Natural killer cell (primary cell): ENCODE results near the gene SNAPC2. TPM values are rescaled to one million over a fixed set of nuclear protein-coding genes. Genes with fewer than 3 reads are reported as not detected.

Source experiments
- ATAC-seq, 3 donors: fragments of 150-1000 bp in 2 of 3; fragments of 200-7000 bp in 1 of 3; cut with Tn5 transposase; 1 replicate in 1 of 3; 2 replicates in 2 of 3; pipeline ENCODE4 v1.10.0; 2021; ENCODE audit warnings: mild to moderate bottlenecking in 2 of 3, moderate library complexity in 2 of 3
- DNase-seq, 2 donors: peaks; one replicate each; pipeline versions ENCODE4 v3.0.0 to v3.0.0-alpha.2; 2013 to 2021; ENCODE audit warnings: mixed read lengths in 1 of 2
- H3K27ac ChIP-seq: one replicate; pipeline ENCODE4 v1.5.1; 2013; ENCODE audit warnings: mild to moderate bottlenecking, low read length
- H3K27me3 ChIP-seq: one replicate; pipeline ENCODE4 v1.6.1; 2013; ENCODE audit warnings: low read length; ENCODE audit not compliant: control insufficient read depth, insufficient read depth
- H3K36me3 ChIP-seq: one replicate; pipeline ENCODE4 v1.6.1; 2013; ENCODE audit warnings: low read length; ENCODE audit not compliant: control insufficient read depth, insufficient read depth
- H3K4me1 ChIP-seq: one replicate; pipeline ENCODE4 v1.6.1; 2013; ENCODE audit warnings: low read length; ENCODE audit not compliant: control insufficient read depth, insufficient read depth
- H3K4me3 ChIP-seq: one replicate; pipeline ENCODE4 v1.5.1; 2013; ENCODE audit warnings: low read length
- H3K9me3 ChIP-seq: one replicate; pipeline ENCODE4 v1.6.1; 2013; ENCODE audit warnings: low read length; ENCODE audit not compliant: control insufficient read depth, insufficient read depth
- H3K27ac Mint-ChIP-seq, 2 donors: one replicate each; pipeline ENCODE4 v1.8.0; 2022; ENCODE audit warnings: mild to moderate bottlenecking in 2 of 2, mixed read lengths in 2 of 2, moderate library complexity in 1 of 2
- H3K27me3 Mint-ChIP-seq, 2 donors: one replicate each; pipeline ENCODE4 v1.8.0; 2022; ENCODE audit warnings: low read depth in 2 of 2, mixed read lengths in 2 of 2
- H3K36me3 Mint-ChIP-seq: one replicate; pipeline ENCODE4 v1.8.0; 2022; ENCODE audit warnings: mixed read lengths
- H3K4me1 Mint-ChIP-seq, 2 donors: one replicate each; pipeline ENCODE4 v1.8.0; 2022; ENCODE audit warnings: mixed read lengths in 2 of 2
- H3K4me3 Mint-ChIP-seq: one replicate; pipeline ENCODE4 v1.8.0; 2022; ENCODE audit warnings: mild to moderate bottlenecking, moderate library complexity, mixed read lengths
- H3K9me3 Mint-ChIP-seq, 2 donors: one replicate each; pipeline ENCODE4 v1.8.0; 2022; ENCODE audit warnings: mixed read lengths in 2 of 2
- CTCF ChIP-seq: fragments of 200-600 bp; IDR thresholded peaks from one replicate; pipeline ENCODE4 v1.8.0; 2022; ENCODE audit warnings: antibody characterized with exemption
- WGBS: methylation state at CpG from one replicate; pipeline ENCODE4 v1.1.7; 2013; ENCODE audit warnings: missing lambda C conversion rate; ENCODE audit not compliant: insufficient coverage; 5-methylcytosine and 5-hydroxymethylcytosine counted together
- intact Hi-C: fragments of 100-400 bp; cut with micrococcal nuclease; formaldehyde crosslinking; loops from one replicate; pipeline ENCODE4 v1.14.2; 2022
- total RNA-seq, 4 donors: library from RNA; stranded (reverse); fragments of 120-200 nt in 1 of 4; gene quantifications; one replicate each; pipeline versions ENCODE4 v1.2.3 to v1.2.4, GENCODE V29; 2013 to 2022

Gene SNAPC2
- total RNA-seq, 3 donors from 2014 or later (not counting 1 experiment from before 2014, with no cell fraction given), result 22.1 to 32.4 (median 27.1) TPM

- WGBS, result 93% methylated on average over 19 of the region's 19 CpGs
- H3K36me3 ChIP-seq, result peaks cover 17% of the 10 kb centered on the region
- intact Hi-C loops, result loop anchor here (2.0 kb wide), 1 partner anchor 13 kb away; no protein-coding TSS in a partner anchor
- no peak overlapping the region for H3K4me3 ChIP-seq
- H3K27ac Mint-ChIP-seq, result peak overlapping the region; percentile 98 to 100
- DNase-seq (no peak), ATAC-seq (no peak)
- H3K9me3 ChIP-seq, result no peaks in the 10 kb centered on the region
- H3K27ac ChIP-seq, result no peak overlapping the region
- H3K36me3 Mint-ChIP-seq, result peaks cover 6% of the 10 kb centered on the region
- peak overlapping the region; percentile 25 for H3K4me3 Mint-ChIP-seq
- TF ChIP-seq CTCF, result no peak
- H3K4me1 ChIP-seq, result peaks cover 20% of the 10 kb centered on the region
- H3K9me3 Mint-ChIP-seq, result no peaks in the 10 kb centered on the region
- no peaks in the 10 kb centered on the region for H3K27me3 ChIP-seq
- peaks cover 0 to 4% of the 10 kb centered on the region in 2 donors for H3K27me3 Mint-ChIP-seq
- H3K4me1 Mint-ChIP-seq, result peaks cover 15 to 35% of the 10 kb centered on the region in 2 donors
These were observed 21.9 kb downstream of the SNAPC2 start for GRCh38 chr19:7941895-7942596.

GRCh38 chr19:7942981-7943443, 22.9 kb downstream of the SNAPC2 start:
- Histone ChIP-seq H3K4me3 (peak overlapping the region; percentile 91), H3K9me3 (no peaks in the 10 kb centered on the region), H3K4me1 (peaks cover 20% of the 10 kb centered on the region), H3K27ac (peak overlapping the region; percentile 97), H3K27me3 (no peaks in the 10 kb centered on the region), H3K36me3 (peaks cover 12% of the 10 kb centered on the region)
- Mint-ChIP-seq H3K4me3 (peak overlapping the region; percentile 95), H3K36me3 (peaks cover 6% of the 10 kb centered on the region), H3K4me1 (peaks cover 15 to 35% of the 10 kb centered on the region in 2 donors), H3K9me3 (no peaks in the 10 kb centered on the region), H3K27me3 (peaks cover 0 to 4% of the 10 kb centered on the region in 2 donors), H3K27ac (peak overlapping the region; percentile 98 to 100)
- 8% methylated on average over 33 of the region's 33 CpGs for WGBS
- no peak for TF ChIP-seq CTCF
- no peak for DNase-seq
- intact Hi-C loops, result loop anchor here (1.0 to 2.0 kb wide), 3 partner anchors 14 to 59 kb away; partner anchors contain the start of gene MAP2K7
- ATAC-seq, result peak in 2 of 3 donors; percentile 2 to 3

GRCh38 chr19:7943444-7944176, 23.5 kb downstream of the SNAPC2 start, which contains the start of gene TIMM44:
Gene TIMM44, minus strand, starts transcription at chr19:7943666. Its CDS starts 15 bp downstream, at chr19:7943651.
- TF ChIP-seq CTCF, result no peak
- H3K27ac ChIP-seq, result peak within 1 kb of the TSS; percentile 97
- peaks cover 20% of the 10 kb centered on the region for H3K4me1 ChIP-seq
- ATAC-seq (peak; percentile 93 to 98 (median 94)), DNase-seq (peak; percentile 98 to 99)
- H3K36me3 Mint-ChIP-seq, result peaks cover 6% of the 10 kb centered on the region
- H3K4me3 ChIP-seq, result peak within 1 kb of the TSS; percentile 91
- peak within 1 kb of the TSS; percentile 98 to 100 for H3K27ac Mint-ChIP-seq
- peaks cover 9% of the 10 kb centered on the region for H3K36me3 ChIP-seq
- H3K4me3 Mint-ChIP-seq, result peak within 1 kb of the TSS; percentile 95
- intact Hi-C loops, result loop anchor here (1.0 to 2.0 kb wide), 5 partner anchors 15 to 310 kb away; partner anchors contain the start of gene MAP2K7
- peaks cover 15 to 34% of the 10 kb centered on the region in 2 donors for H3K4me1 Mint-ChIP-seq
- H3K9me3 Mint-ChIP-seq, result no peaks in the 10 kb centered on the region
- H3K9me3 ChIP-seq, result no peaks in the 10 kb centered on the region
- under 1% methylated on average over 56 of the region's 56 CpGs for WGBS
- H3K27me3 Mint-ChIP-seq, result peaks cover 0 to 4% of the 10 kb centered on the region in 2 donors
- no peaks in the 10 kb centered on the region for H3K27me3 ChIP-seq
